ENCODE results near the gene MINK1. TPM values are rescaled to one million over a fixed set of nuclear protein-coding genes. Genes with fewer than 3 reads are reported as not detected.

MINK1 gene
- total RNA-seq, 1 experiment from 2014 or later: 68.8 TPM

DNA sequence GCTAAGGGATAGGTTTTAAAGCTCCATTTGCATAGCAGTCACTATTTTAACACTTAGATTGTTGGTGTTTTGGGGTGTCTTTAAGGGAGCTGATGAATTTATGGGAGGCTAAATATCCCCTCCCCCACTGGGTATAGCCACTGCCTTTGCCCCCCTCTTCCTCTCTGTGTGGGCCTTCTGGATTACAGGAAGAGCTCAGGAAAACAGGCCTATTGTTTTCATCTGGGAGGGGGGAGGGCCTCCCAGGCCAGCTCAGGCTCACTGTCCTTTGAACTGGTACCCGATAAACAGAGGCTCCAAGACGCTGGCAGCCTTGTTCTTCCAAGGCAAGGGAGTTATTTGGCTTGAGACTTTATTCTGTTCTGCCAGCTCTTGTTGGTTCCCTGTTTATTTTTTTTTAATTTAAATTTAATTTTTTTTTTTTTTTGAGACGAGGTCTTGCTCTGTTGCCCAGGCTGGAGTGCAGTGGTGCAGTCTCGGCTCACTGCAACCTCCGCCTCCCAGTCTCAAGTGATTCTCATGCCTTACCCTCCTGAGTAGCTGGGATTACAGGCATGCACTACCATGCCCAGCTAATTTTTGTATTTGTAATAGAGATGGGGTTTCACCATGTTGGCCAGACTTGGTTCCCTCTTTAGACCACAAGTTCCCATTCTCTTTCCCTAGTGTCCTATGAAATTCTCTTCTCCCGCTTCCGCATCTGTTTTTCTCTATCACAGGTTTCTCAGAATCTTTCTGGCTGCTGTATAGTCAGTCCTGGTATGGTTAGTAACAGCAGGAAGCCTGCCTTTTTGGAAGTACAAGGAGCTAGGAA is 25.1 kb downstream of the MINK1 start:
- Histone ChIP-seq H2AK5ac (ENCODE audit: insufficient read length, low read length) (no peak overlapping the region), H4K5ac (ENCODE audit: insufficient read length, low read depth, low read length) (no peak overlapping the region), H3K4me1 (ENCODE audit: insufficient read depth, low read length) (peaks cover 21% of the 10 kb centered on the region; the same call in 1 of the 2 replicates), H3K27me3 (ENCODE audit: insufficient read depth, low read length) (no peaks in the 10 kb centered on the region), H3K18ac (ENCODE audit: insufficient read length, low read depth, low read length) (no peak overlapping the region), H3K79me1 (ENCODE audit: insufficient read depth, low read depth, low read length, poor library complexity, severe bottlenecking) (no peaks in the 10 kb centered on the region), H3K56ac (ENCODE audit: insufficient read length, low read depth, low read length) (no peak overlapping the region), H3K14ac (ENCODE audit: insufficient read depth, low read length) (no peak overlapping the region), H3K23ac (ENCODE audit: insufficient read length, low read depth, low read length) (no peak overlapping the region), H3K9ac (ENCODE audit: extremely low read depth, insufficient read length, low read length) (no peak overlapping the region), H2BK15ac (ENCODE audit: low read depth, low read length) (no peak overlapping the region), H3K27ac (ENCODE audit: insufficient read length, low read depth, low read length) (no peak overlapping the region), H2BK120ac (ENCODE audit: low read depth, low read length, poor library complexity, severe bottlenecking) (no peak overlapping the region), H3K9me3 (ENCODE audit: control insufficient read depth, low read depth, low read length) (no peaks in the 10 kb centered on the region), H3T11ph (ENCODE audit: low read length) (no peak overlapping the region), H4K8ac (replicated peaks; ENCODE audit: insufficient read length, low read depth, low read length) (no peak overlapping the region), H2BK12ac (ENCODE audit: insufficient read length, low read depth, low read length) (no peak overlapping the region), H2AFZ (ENCODE audit: low read length) (no peak overlapping the region), H4K20me1 (ENCODE audit: control insufficient read depth, insufficient read depth, insufficient read length) (no peaks in the 10 kb centered on the region), H2BK5ac (ENCODE audit: insufficient read length, low read length) (no peak overlapping the region), H3K4me2 (ENCODE audit: insufficient read depth, insufficient read length, low read length) (peak overlapping the region; percentile 26), H3K79me2 (ENCODE audit: insufficient read depth, low read length) (no peaks in the 10 kb centered on the region), H3K23me2 (ENCODE audit: insufficient read length, low read depth, low read length, poor library complexity, severe bottlenecking) (no peaks in the 10 kb centered on the region), H4K91ac (ENCODE audit: insufficient read length, low read depth, low read length) (no peak overlapping the region), H3K4ac (ENCODE audit: low read depth, low read length) (no peak overlapping the region), H2BK20ac (ENCODE audit: low read depth, low read length, poor library complexity, severe bottlenecking) (no peak overlapping the region)
- Mint-ChIP-seq H3K4me3 (peak overlapping the region; percentile 32 to 57; a peak in 3 of 5 replicates), H3K36me3 (ENCODE audit: insufficient read depth in 1 of 3, low read depth in 3 of 3) (peaks cover 0 to 17% (median 5%) of the 10 kb centered on the region in 3 experiments; a peak in 5 of 7 replicates), H3K27ac (peak overlapping the region; percentile 87 to 94 (median 92); a peak in 6 of 7 replicates), H3K4me1 (peaks cover 60 to 61% of the 10 kb centered on the region in 2 experiments), H3K27me3 (ENCODE audit: low read depth) (no peaks in the 10 kb centered on the region), H3K9me3 (no peaks in the 10 kb centered on the region)
- TF ChIP-seq, protein P1, sequence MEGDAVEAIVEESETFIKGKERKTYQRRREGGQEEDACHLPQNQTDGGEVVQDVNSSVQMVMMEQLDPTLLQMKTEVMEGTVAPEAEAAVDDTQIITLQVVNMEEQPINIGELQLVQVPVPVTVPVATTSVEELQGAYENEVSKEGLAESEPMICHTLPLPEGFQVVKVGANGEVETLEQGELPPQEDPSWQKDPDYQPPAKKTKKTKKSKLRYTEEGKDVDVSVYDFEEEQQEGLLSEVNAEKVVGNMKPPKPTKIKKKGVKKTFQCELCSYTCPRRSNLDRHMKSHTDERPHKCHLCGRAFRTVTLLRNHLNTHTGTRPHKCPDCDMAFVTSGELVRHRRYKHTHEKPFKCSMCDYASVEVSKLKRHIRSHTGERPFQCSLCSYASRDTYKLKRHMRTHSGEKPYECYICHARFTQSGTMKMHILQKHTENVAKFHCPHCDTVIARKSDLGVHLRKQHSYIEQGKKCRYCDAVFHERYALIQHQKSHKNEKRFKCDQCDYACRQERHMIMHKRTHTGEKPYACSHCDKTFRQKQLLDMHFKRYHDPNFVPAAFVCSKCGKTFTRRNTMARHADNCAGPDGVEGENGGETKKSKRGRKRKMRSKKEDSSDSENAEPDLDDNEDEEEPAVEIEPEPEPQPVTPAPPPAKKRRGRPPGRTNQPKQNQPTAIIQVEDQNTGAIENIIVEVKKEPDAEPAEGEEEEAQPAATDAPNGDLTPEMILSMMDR (conservative IDR thresholded peaks at IDR 0.05): no peak
- peak; percentile 64 for DNase-seq
- WGBS (ENCODE audit: extremely low coverage, insufficient read length, low lambda C conversion rate): no CpG with 5 or more reads among the region's 7 CpGs
